Activated gamma-delta T cell treated with Interleukin-2 at 50 U/mL for 16 hours (primary cell): ENCODE measurements around the gene EMP2.

ENCODE experiments used
- DNase-seq: peaks from one replicate; pipeline ENCODE4 v3.0.0-alpha.2; 2020

EMP2 gene

DNA sequence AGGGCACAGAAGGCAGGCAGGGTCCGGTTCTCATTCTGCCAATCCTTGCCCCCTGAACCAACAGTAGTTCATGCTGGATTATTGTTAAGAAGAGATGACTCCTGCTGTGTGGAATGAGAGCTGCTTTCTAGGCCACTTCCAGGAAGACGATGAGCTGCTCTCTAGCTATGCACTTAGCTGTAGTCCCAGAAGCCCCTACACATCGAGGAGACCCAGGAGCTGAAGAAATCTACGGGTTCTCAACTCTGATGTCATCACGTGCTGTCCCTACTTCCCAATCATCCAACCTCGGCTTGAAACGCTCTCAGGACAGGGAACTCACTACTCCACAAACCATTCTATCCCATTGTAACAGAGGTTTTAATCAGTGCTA, 29.0 kb upstream of the EMP2 start:
- no peak for DNase-seq

DNA sequence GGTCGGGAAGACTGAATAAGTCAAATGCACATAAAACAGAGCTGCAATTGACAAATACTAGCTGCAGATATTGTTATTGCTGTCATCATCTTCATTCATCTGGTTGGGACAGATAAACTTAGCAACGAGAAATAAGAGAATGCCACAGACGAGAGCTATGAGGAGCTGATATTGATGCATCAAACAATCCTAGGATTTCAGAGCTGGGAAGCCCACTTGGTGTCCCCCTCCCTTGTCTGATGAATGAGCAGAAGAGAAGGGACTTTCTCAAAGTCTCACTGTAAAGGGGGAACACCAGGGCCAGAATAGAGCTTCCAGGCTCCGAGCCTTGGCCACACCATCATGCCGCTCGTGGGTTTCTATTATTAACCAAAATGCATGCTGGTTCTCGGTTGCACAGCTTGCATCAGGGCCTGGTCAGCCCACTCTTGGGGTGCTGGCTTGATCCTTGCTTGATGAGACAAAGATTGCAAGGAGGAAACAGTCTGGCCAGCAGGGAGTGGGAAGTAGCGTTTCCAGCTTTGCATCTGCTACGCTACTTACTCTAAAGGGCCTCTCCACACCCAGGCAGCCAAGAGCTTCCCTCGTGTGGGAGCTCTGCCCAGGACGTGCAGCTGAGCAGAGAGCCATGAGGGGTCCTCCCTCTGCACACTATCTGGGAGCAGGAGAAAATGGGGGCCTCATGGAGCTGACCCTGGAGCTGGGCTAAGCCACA, 28.4 kb upstream of the EMP2 start:
- DNase-seq: no peak

DNA sequence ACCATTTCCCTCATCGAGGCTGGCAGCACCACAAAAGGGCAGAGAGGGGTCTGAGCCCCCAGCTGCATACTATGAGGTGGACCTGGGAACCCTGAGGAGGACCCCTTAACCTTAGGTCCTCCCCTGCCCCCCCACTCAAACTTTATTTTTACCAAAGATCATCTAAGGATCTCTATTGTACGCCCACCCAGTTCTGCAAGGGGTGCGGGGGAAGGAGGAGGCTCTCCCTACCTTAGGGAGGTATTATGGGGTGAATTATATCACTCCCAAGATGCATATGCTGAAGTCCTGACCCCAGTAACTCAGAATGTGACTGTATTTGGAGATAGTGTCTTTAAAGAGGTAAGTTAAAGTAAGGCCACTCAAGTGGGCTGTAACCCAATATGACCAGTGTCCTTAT, 26.8 kb upstream of the EMP2 start:
- DNase-seq: no peak

DNA sequence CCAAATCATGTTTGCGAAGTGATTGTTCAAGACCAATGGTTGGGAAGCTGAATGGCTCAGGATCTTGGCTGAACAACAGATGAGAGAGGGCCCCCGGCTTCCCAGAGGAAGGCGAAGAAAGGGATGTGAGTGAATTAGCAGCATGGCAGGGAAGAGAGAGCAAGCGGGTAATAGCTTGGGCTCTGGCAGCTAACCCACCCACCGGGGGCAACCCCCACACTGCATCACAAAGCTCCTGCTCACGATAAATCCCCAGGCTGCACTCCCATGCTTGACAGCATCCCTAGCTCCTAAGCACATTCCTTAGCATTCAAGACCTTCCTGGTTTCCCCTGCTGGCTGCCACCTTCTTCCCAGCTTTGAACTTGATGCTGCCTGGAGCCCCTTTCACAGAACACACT, 26.2 kb upstream of the EMP2 start:
- DNase-seq: no peak

DNA sequence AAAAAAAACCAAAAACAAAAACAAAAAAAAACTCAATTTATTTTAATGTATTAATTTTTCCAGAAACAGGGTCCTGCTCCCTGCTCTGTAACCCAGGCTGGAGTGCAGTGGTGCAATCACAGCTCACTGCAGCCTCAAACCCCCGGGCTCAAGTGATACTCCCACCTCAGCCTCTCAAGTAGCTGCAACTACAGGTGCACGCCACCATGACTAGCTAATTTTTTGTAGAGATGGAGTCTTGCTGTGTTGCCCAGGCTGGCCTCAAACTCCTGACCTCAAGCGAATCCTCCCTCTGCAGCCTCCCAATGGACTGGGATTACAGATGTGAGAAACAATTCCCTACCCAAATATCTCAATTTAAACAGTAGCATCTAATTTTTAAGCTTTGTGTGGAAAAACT, 25.2 kb upstream of the EMP2 start:
- DNase-seq: no peak

DNA sequence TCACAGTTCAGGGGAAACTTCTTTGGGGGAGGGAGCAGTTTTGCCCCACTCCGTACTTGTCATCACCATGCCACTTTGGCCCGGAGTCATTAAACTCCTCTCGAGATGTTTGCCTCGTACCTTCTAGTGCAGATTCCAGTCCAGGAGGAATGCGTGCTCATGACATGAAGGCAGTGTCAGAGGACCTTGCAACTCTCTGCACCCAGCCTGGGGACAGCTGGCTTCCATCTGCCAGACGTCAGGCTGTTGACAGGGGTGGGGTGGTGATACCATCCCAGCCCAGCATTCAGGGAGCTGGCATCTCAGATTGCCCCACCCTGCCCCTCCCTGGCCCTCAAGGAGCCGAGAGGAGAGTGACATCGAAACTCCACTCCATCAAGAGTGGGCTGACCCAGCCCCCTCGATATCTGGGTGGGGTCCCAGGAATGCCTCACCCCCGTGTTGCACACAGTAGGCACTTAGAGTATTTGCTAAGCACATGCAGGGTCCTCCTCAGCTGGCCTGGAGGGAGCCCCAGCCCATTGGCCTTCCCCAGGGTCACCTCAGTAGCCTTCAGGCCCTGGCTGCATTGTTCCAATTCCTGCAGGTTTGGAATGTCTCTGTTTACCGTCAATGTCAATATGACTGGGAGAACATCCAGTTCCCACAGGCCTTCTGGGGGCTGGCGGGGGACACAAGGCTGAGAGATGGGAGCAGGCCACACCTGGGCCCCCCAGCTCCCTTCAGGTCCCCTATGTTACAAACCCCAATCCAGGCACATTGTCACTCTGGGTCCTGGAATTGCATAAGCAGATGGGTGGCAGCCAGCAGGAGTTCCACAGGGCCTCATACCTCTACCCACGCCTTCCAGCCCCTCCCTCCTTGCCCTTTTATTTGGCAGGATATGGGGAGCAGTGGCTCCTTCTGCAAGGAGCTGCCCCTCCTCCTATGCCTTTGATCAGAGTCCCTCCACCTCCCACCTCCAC, 21.3 kb upstream of the EMP2 start:
- no peak for DNase-seq

DNA sequence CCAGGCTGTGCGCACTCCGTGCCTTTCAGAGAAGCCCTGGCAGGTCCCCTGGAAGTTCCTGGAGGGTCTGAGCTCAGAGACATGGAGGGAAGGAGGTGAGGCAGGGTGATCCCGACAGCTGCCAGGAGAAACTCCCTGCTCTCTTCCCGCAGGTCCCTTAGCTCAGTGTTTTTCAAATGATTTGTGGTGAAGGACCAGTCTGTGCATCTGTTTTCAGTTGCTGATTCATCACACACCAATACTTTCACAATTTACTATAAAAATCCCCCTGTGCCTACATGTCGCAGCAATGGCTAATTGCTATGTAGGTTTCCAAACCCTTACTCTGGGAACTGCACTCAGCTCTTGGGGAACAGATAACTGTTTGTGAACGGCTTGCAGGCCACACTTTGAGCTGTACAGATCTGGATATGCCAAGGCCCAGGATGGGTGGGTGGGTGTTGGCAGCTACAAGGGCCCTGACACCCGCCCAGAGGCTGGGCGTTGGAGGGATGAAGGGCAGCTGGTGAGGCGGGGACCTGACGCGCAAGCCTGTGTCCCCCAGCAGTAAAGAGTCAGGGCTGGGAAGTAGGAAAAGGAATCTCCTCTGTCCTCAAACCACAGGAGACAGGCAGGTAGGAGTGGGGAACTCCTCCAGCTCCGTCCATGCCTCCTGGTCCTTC, 20.5 kb upstream of the EMP2 start:
- DNase-seq: no peak

DNA sequence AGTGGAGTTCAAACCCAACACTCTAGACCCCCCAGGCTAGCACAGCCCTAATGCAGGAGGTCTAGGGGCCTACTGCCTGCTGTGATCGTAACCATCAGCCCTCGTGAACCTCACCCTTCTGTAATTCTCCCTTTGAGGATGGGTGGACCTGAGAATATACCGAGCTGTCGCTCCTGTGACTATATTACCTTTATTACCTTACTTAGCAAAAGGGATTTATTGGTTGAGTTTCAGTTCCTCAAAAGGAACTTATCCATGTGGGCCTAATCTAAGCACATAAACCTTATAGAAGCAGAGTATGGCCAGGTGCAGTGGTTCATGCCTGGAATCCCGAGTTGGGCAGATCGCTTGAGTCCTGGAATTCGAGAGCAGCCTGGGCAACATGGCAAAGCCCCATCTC, 19.2 kb upstream of the EMP2 start:
- no peak for DNase-seq

DNA sequence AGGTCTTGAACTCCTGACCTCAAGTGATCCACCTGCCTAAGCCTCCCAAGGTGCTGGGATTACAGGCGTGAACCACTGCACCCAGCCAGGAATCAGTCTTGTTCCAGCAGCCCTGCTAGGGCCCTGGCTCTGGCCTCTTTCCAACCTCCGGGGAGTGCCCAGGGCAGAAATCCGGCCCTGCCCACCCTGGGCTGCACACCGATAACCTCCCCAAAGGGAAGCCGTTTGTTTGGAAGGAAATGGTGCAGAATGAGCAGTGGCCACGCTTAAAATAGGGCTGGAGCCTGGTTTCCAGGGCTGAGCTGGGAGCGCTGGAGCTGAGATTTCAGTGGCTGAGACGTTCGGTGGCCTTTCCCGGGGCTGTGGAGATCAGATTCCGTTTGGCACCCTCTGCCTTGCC, 17.8 kb upstream of the EMP2 start:
- no peak for DNase-seq

DNA sequence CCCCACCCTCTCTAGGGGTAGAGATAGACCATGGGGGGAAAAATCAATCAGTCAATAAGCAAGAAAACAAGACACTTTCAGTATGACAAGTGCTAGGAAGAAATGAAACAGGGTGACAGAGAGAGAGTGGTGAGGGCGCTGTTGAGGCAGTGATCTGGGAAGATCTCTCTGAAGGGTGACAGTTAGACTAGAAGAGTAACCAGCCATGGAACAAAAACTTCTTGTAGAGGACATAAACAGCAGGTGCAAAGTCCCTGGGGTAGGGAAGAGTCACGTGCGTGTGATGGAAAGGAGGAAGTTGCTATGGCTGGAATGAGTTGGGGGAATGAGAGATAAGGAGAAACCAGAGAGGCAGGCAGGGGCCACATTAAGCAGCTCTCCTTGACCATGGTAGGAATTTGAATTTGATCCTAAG, 16.8 kb upstream of the EMP2 start:
- DNase-seq: no peak

DNA sequence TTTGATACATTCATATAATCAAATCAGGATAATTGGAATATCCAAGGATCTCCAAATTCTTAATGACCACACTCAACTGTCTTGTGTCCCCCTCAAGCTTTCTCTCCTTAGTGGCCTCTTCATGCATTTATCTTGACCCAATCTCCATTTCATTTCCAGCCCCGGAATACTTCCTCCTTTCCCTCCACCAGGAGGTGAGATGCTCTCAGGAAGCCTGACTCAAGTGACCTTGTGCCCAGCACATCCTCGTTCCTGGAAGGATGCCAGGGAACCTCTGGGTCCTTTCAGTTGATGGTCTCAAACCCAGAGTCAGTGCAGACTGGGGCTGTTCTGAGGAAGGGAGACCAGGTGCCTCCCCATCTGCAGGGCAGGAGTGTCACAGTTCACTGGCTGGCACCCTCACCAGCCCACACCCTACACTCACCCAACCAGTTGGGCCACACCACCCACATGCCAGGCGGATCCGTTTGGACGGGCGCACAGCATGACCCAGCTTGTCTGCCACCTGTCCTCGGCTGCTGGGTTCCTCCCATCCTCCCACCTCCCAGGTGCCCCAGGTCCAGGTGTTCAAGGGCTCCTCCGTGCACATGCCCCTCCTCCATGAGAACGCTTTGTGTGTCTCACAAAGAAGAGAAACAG, 14.0 kb upstream of the EMP2 start:
- no peak for DNase-seq

DNA sequence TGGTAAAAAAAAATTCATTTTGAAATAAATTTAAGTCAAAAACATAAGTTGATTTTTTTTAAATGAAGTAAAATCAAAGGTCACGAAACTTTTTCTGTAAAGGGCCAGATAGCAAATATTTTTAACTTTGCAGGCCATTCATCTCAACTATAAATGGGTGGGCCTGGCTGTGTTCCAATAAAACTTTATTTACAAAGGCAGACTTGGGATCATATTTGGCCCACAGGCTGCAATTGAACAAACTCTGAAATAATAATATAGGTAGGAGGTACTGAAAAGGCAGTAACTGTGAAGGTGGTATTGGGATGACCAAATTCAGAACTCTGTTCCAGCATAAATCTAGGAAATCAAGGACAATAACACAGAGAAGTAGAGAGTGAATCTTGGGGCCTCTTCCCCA, 12.2 kb upstream of the EMP2 start:
- DNase-seq: no peak

DNA sequence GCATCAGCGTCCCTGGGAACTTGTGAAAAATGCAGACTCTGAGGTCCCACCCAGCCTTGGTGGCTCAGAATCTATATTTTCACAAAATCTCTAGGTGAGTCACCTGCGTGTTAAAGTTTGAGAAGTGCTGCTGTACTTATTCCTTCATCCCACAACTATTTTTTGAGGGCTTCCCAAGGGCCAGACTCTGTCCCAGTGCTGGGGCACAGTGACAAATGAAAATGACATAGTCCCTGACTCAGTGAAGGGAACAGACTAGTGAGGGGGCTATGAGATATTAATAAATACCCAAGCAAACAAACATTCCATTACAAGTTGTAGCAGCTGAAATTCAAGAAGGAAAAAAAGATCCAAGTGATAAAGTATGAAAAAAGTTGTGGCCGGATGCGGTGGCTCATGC, 9.9 kb upstream of the EMP2 start:
- no peak for DNase-seq

DNA sequence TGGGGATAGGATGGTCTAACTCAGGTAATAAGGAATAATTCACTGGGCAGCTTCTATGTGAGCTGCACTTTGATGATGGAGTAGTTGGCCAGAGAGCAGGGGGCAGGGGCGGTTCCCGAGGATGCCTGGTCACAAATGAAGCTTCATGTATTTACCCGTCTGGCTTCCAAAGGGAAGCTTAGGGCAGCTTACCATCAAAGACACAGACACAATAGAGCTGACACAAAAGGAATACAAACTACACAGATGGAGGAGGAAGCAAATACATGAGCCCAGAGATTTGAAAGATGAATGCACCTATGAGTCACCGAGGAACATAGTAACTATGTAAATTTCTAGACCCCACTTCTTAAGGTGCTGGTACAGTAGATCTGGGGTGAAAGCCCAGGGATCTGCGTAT, 8.7 kb upstream of the EMP2 start:
- no peak for DNase-seq

DNA sequence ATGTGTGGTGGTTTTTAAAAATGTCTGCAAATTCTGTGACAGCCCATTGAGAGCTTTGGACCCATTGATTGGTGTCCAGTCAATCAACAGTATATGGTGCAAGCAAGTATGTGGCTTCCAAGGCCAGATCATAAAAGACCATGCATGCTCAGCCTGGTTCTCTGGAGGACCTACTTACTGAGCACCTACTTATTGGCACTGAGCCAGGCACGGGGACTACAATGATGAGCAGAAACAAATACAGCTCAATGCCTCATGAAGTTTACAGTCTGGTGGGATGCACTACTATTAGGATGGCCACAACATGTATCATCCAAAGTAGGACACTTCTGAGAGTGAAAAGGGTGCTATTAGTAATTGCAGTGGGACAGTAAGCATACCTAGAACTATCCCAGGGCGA, 7.2 kb upstream of the EMP2 start:
- DNase-seq: no peak

DNA sequence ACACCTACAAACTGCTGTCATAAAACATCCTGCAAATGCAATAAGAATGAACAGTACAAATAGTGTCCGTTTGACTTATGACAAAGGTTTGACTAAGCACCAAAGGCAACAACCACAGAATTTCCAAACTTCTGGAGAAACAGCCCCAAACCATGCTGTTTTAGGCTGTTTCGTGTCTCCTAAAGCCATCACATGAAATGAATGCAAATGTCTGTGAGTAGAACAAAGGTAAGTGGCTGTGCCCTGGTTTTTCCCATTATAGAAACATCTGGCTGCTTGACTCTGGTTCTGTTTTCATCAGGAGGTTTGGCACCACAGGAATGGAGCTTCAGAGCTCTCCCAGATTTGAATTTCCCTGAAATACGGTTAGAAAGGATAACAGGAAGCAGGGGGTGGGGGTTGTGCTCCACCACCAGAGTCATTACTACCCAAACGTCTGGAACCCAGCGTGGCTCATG, 4.6 kb upstream of the EMP2 start:
- no peak for DNase-seq

DNA sequence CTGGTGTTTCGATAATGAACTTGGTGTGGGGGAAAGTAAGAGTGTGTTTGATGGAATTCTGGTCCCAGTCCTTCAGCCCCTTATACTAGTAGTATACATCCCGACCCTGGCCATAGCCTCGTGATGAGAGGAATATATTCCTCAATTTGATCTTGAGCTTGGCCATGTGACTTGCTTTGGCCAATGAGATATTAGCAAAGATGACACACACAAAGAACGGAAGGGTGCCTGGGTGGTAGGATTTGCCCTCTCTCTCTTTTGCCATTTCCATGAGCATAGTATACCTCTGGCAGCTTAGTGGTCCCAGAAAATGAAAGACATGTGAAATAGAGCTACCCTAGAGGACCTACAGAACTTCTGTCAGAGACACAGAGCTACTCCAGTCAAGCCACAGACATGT, 2.9 kb upstream of the EMP2 start:
- no peak for DNase-seq

DNA sequence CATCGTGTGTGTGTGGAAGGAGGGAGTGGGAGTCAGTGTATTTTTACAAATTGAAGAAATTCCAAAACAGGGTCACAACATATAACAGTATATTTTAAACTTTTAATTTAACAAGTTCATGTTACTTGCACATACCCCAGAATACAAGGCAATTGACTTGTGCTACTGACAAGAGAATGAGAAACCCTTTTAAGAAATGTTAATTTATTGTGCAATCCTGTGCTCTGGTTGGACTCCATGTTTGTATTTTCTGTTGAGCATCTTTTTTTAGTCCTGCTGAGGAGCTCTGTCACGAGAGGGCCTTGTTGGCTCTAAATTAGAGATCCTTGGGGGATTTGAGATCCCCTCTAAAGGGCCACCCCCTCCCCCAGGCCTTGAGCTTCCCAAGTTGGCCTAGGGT, 1.1 kb upstream of the EMP2 start:
- DNase-seq: no peak

DNA sequence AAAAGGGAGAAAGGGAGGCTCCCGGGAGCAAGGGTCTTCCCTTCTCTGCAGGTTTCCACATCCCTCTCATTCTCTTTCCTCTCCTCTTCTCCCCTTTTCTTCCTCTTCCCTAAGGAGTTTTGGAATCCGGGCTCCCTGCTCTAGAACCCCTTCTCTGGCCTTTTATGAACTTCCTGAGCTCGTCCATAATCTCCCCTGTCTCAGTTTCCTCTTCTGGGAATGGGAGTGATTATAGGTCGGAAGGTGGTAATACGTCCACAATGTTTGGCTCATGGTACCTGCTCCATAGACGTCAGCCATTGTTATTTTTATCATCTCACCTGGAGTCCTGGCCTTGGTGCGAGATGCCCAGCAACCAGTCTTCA, 467 bp upstream of the EMP2 start:
- DNase-seq: no peak

DNA sequence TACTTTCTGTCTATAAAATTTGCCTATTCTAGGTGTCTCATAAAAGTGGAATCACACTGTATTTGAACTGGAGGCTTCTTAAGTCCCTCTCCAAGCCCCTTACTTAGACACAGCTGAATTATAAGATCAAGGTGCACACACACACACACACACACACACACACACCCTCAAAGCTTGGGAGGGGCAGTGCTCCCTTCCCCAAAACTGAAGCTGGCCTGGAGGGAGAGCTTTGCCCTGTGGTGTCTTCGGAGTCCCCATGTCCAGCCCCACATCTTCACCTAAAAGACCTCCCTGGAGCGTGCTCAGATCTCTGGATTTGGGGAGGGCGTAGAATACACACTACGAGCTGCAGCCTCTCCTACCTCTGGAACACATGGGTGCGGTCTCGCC, 828 bp downstream of the EMP2 start:
- DNase-seq: no peak

DNA sequence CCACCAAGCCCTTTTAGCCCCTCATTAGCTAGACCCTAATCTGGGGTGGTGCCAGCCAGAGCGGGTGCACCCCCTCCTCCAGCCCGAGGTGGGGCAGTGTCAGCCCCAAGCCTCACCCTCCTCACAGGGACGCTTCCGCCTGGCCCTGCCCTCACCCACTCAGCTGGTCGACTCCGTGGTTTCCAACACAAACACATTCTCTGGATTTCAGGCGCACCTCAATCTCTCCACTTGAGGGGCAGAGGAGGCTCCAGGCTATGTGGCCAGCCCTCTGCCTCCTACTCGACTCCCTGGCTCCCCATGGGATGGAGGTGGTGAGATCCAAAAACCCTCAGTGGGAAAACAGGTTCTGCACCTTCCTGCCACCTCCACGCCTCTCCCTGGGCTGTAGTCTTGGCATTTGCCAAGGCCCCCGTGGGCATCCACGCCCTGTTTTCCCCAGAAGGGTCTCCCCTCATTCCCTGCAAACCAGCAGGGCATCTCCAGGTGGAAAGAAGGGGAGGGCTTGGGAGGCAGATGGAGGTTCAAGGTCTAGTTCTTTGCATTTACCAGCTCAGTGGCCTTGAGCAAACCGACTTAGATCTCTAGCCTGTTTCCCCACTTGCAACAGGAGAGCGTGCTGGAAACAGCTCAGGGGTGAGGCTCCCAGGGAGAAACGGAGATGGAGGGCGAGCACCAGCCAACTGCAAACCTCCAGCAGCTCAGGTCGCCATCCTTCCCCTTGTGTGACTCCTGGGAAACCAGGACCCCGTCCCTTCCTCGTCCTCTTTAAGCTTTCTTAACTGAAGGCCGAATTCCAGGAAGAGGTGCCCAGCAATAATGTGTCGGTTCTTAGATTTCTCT, 1.7 kb downstream of the EMP2 start:
- DNase-seq: no peak
